Uterus (tissue), 4 donors: ENCODE measurements around the gene ERI3. TPM values are rescaled to one million over a fixed set of nuclear protein-coding genes. Genes with fewer than 3 reads are reported as not detected.

Source experiments
- DNase-seq, 2 donors: peaks; one replicate each; pipeline ENCODE4 v3.0.0-alpha.2; 2019 to 2020
- H3K27ac ChIP-seq, 2 donors: fragments of 200-600 bp; sonication (generic); 1 replicate in 1 of 2; 2 replicates in 1 of 2; pipeline ENCODE4 v1.5.1; 2016 to 2018
- H3K27me3 ChIP-seq, 2 donors: fragments of 200-600 bp; sonication (generic); one replicate each; pipeline ENCODE4 v1.5.1; 2018 to 2019; ENCODE audit warnings: control low read depth in 1 of 2
- H3K36me3 ChIP-seq, 2 donors: fragments of 200-600 bp; sonication (generic); one replicate each; pipeline ENCODE4 v1.5.1; 2019; ENCODE audit warnings: control low read depth in 1 of 2
- H3K4me1 ChIP-seq, 2 donors: fragments of 200-600 bp; sonication (generic); one replicate each; pipeline ENCODE4 v1.5.1; 2018 to 2019; ENCODE audit warnings: control low read depth in 1 of 2
- H3K4me3 ChIP-seq, 2 donors: fragments of 200-600 bp; sonication (generic); 1 replicate in 1 of 2; 2 replicates in 1 of 2; pipeline ENCODE4 v1.5.1; 2018 to 2019; ENCODE audit warnings: mild to moderate bottlenecking in 1 of 2
- H3K9me3 ChIP-seq, 2 donors: fragments of 200-600 bp; sonication (generic); one replicate each; pipeline ENCODE4 v1.5.1; 2019; ENCODE audit warnings: control low read depth in 1 of 2
- POLR2A ChIP-seq, 2 donors: fragments of 450-650 bp; IDR thresholded peaks; one replicate each; pipeline ENCODE4 v1.6.1; 2016; ENCODE audit warnings: antibody characterized with exemption in 2 of 2, mild to moderate bottlenecking in 1 of 2, moderate library complexity in 1 of 2
- intact Hi-C: fragments of 100-400 bp; cut with DNase I; formaldehyde crosslinking; loops from one replicate; pipeline ENCODE4 v1.15.1; 2023; ENCODE audit warnings: low total_unique reads
- total RNA-seq, 4 donors: library from RNA; depleted of rRNA in 3 of 4; stranded (reverse); fragments of >200 nt in 3 of 4; gene quantifications; one replicate each; pipeline versions ENCODE4 v1.1.0 to v1.2.4, GENCODE V29; 2014 to 2023
- TF ChIP-seq, protein P1 (sequence below), 4 experiments: fragments of 200-600 bp in 2 of 4; fragments of 450-650 bp in 2 of 4; sonication (generic) in 2 of 4; IDR thresholded peaks; one replicate each; pipeline ENCODE4 v1.5.1; 2016 to 2019; ENCODE audit warnings: antibody characterized with exemption in 4 of 4, mild to moderate bottlenecking in 2 of 4, moderate library complexity in 1 of 4
- donor health status: DM: yes; HTN: yes; CAD: no.

Gene ERI3
- total RNA-seq, 4 donors from 2014 or later = 9.5 to 58.2 (median 45.6) TPM

DNA sequence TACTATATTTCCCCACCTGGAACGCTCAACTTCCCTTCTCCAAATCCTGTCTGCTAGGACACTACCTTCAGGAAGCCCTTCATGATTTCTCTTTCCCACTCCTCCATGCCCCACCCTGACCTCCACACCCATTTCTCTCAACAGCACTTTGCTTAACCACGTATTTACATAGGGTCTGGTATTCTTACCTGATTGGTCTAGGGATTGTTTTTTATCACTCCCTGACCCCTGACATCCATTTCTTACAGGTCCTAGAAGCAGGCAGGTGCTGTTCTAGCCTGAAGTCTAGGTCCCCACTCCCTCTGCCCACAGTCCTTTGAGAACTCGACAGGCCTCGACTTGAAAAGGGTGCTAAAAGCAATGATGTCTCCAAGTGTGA is 94.3 kb downstream of the ERI3 start:
- H3K27me3 ChIP-seq = no peaks in the 10 kb centered on the region
- intact Hi-C loops = no loop called here
- H3K4me1 ChIP-seq = no peaks in the 10 kb centered on the region

DNA sequence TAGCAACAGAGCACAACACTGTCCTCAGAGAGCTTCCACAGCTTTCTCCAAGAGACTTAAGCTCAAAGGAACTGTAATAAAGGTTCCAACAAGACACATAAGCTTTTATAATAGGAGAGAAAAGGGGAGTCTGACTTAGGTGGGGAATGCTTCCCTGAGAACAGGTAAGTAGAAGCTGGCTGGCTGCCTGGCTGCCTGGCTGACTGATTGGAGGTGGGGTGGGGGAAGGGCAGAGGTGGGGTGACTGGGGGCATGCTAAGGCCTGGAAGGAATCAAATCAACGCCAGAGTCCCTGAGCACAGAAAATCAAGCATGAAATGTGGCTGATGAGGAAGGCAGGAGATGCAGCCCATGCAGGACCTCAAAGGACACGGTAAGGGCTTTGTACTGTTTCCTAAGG is 96.0 kb downstream of the ERI3 start:
- Histone ChIP-seq H3K4me1 (no peaks in the 10 kb centered on the region), H3K36me3 (no peaks in the 10 kb centered on the region), H3K27ac (no peak overlapping the region), H3K9me3 (no peaks in the 10 kb centered on the region), H3K4me3 (no peak overlapping the region), H3K27me3 (no peaks in the 10 kb centered on the region)
- DNase-seq = no peak
- intact Hi-C loops = no loop called here
- TF ChIP-seq POLR2A (IDR thresholded peaks at IDR 0.05) = no peak
- TF ChIP-seq, protein P1, sequence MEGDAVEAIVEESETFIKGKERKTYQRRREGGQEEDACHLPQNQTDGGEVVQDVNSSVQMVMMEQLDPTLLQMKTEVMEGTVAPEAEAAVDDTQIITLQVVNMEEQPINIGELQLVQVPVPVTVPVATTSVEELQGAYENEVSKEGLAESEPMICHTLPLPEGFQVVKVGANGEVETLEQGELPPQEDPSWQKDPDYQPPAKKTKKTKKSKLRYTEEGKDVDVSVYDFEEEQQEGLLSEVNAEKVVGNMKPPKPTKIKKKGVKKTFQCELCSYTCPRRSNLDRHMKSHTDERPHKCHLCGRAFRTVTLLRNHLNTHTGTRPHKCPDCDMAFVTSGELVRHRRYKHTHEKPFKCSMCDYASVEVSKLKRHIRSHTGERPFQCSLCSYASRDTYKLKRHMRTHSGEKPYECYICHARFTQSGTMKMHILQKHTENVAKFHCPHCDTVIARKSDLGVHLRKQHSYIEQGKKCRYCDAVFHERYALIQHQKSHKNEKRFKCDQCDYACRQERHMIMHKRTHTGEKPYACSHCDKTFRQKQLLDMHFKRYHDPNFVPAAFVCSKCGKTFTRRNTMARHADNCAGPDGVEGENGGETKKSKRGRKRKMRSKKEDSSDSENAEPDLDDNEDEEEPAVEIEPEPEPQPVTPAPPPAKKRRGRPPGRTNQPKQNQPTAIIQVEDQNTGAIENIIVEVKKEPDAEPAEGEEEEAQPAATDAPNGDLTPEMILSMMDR (IDR thresholded peaks at IDR 0.05) = no peak

More for the DNA sequence above, 94.3 kb downstream of the ERI3 start:
- H3K4me3 ChIP-seq = no peak overlapping the region
- H3K9me3 ChIP-seq = no peaks in the 10 kb centered on the region
- no peak for DNase-seq
- no peak overlapping the region for H3K27ac ChIP-seq
- TF ChIP-seq, protein P1 (IDR thresholded peaks at IDR 0.05) = no peak
- TF ChIP-seq POLR2A (IDR thresholded peaks at IDR 0.05) = no peak
- no peaks in the 10 kb centered on the region for H3K36me3 ChIP-seq

DNA sequence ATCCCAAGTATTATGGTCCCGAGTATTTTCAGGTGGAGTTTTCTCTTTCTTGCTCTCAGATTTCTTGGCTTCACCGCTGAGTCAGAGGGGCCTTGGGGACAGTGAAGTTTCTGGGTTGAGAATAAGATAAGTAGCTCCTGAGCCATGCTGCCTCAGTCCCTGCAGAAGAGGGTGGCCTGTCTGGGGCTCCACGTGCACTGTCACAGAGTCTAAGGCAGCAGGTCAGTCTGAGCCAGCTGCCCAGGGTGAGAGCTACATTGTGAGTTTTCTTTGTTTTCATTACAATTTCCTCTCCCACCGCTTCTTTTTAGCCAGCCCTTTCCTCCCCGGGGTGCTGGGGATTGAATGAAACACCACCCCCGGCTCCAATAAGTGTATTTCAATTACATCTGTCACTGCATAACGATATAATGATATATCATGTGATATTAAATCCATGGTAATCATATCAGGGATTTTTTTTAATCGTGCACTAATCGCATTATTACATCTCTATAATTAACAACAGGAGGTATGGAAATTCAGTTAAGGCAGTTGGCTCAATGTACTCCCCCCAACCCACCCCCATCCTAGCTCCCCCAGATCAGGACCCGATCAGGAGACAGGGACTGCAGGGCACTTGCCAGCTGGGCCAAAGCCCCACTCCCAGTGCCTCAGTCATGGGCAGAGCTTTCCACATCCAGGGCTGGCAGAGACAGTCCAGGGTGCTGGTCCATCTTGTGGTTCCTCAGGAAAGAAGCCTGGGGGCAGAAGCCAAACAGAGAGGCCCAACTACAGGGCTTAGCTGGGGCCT is 98.1 kb downstream of the ERI3 start:
- TF ChIP-seq, protein P1 (IDR thresholded peaks at IDR 0.05) = no peak
- no peak for TF ChIP-seq POLR2A (IDR thresholded peaks at IDR 0.05)
- no peak overlapping the region for H3K4me3 ChIP-seq
- H3K4me1 ChIP-seq = no peaks in the 10 kb centered on the region
- H3K27me3 ChIP-seq = no peaks in the 10 kb centered on the region
- H3K9me3 ChIP-seq = no peaks in the 10 kb centered on the region
- no peak for DNase-seq
- intact Hi-C loops = no loop called here
- H3K36me3 ChIP-seq = no peaks in the 10 kb centered on the region
- no peak overlapping the region for H3K27ac ChIP-seq

DNA sequence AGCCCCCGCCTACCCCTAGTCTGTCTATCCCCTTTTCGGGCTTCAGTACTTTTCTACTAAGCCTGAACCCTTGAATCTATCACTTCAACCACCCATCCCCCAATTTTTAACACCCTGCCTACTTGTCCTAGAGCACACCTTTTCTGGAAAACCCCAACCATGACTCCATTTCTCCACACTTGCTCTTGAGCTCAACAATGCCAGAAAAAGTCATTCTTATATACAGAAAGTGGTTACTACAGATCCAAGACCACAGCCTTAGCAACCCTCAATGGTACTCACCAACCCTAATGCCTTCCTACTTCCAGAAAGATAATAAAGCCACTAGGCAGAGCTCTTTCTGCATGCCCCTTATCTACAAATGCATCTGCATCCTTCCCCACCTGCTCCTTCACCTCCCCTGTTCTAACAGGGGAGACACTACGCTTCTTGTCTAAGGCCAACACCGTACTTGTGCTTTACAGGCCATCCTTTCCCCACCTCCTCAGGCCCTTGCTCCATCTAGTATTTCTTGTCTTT is 100.6 kb downstream of the ERI3 start:
- TF ChIP-seq, protein P1 (IDR thresholded peaks at IDR 0.05) = no peak
- no peak for TF ChIP-seq POLR2A (IDR thresholded peaks at IDR 0.05)
- no peaks in the 10 kb centered on the region for H3K36me3 ChIP-seq

DNA sequence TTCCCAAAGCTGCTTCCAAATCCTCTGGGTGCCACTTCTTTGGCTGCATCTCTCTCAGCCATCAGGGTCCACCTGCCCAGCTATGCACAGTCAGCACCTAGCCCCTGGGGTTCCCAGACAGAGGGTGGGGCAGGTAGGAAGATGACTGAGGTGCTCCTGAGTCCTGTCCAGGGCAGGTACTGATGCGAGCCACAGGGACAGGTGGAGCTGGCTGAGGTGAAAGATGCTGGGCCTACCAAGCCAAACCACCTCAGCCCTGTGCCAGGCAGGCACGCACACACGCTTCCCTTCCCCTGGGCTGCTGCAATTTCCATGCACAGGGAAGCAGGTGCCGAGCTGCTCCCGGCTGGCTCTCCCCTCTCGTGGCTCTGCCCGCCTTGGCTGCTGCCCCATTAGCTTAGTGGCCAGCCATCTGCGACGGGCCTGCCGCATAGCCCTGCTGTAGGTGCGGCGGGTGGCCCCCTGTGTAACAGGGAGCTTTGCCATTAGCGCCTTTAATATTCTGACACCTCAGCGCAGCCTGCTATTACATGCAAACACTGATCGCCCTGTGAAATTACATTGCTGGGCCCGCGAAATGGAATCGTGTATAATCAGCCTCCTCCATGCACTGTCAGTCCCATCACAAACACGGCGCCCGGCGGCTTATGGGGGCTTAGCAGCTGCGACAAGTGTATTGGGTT is 102.9 kb downstream of the ERI3 start:
- Histone ChIP-seq H3K4me3 (no peak overlapping the region), H3K27me3 (no peaks in the 10 kb centered on the region), H3K4me1 (no peaks in the 10 kb centered on the region), H3K27ac (no peak overlapping the region), H3K36me3 (no peaks in the 10 kb centered on the region), H3K9me3 (no peaks in the 10 kb centered on the region)
- intact Hi-C loops = no loop called here
- TF ChIP-seq, protein P1 (IDR thresholded peaks at IDR 0.05) = no peak
- TF ChIP-seq POLR2A (IDR thresholded peaks at IDR 0.05) = no peak
- DNase-seq = no peak

More for the DNA sequence above, 100.6 kb downstream of the ERI3 start:
- intact Hi-C loops = no loop called here
- H3K4me1 ChIP-seq = no peaks in the 10 kb centered on the region
- no peak for DNase-seq
- H3K9me3 ChIP-seq = no peaks in the 10 kb centered on the region
- no peak overlapping the region for H3K4me3 ChIP-seq
- no peak overlapping the region for H3K27ac ChIP-seq
- H3K27me3 ChIP-seq = no peaks in the 10 kb centered on the region
